Stomach (tissue), 4 donors: ENCODE measurements around the gene PRKD1.

Experiments
- CTCF ChIP-seq, 7 experiments: fragments of 450-650 bp in 4 of 7; fragments of 200-600 bp in 3 of 7; sonication (generic) in 3 of 7; IDR thresholded peaks; one replicate each; pipeline ENCODE4 v1.5.1; 2016 to 2019; ENCODE audit warnings: antibody characterized with exemption in 7 of 7, control low read depth in 2 of 7, mild to moderate bottlenecking in 1 of 7
- POLR2A ChIP-seq, 4 donors: fragments of 450-650 bp; IDR thresholded peaks; one replicate each; pipeline ENCODE4 v1.6.1; 2016; ENCODE audit warnings: antibody characterized with exemption in 4 of 4, control low read depth in 2 of 4, mild to moderate bottlenecking in 1 of 4, moderate library complexity in 1 of 4

- TF ChIP-seq CTCF (IDR thresholded peaks at IDR 0.05) (no peak), POLR2A (IDR thresholded peaks at IDR 0.05) (no peak)
These were observed 144.1 kb downstream of the PRKD1 start for GRCh38 chr14:29783556-29783955.
